ENCODE measurements around the gene LGR5. TPM values are rescaled to one million over a fixed set of nuclear protein-coding genes. Genes with fewer than 3 reads are reported as not detected.
"Not testable (repeated sequence)": the region's sequence is repeated elsewhere in the genome, so short reads cannot be mapped to it uniquely, and the experiment has no call there.

Gene LGR5
- total RNA-seq, 1 experiment from 2014 or later = not detected

- H3K27me3 ChIP-seq (ENCODE audit: low read length); H3K4me3 ChIP-seq (ENCODE audit: low read length); H4K20me1 ChIP-seq (ENCODE audit: insufficient read depth, low read depth, low read length); H3K27ac ChIP-seq (ENCODE audit: low read length); H3K9me3 ChIP-seq (ENCODE audit: low read length); H2AFZ ChIP-seq (ENCODE audit: low read length); H3K9me2 ChIP-seq (replicated peaks; ENCODE audit: insufficient read depth, low read length); H3K4me1 ChIP-seq (ENCODE audit: low read length); DNase-seq; H3K4me2 ChIP-seq (ENCODE audit: low read depth, low read length, poor library complexity, severe bottlenecking); H3K9ac ChIP-seq (ENCODE audit: low read length); H3K36me3 ChIP-seq (ENCODE audit: insufficient read depth, low read length); H3K79me2 ChIP-seq (ENCODE audit: low read length): not testable (repeated sequence)
Observed at GRCh38 chr12:71569885-71570284, 130.3 kb downstream of the LGR5 start.

- Histone ChIP-seq H2AFZ (ENCODE audit: low read length) (no peak overlapping the region), H3K79me2 (ENCODE audit: low read length) (no peaks in the 10 kb centered on the region), H3K36me3 (ENCODE audit: insufficient read depth, low read length) (no peaks in the 10 kb centered on the region), H3K27ac (ENCODE audit: low read length) (no peak overlapping the region), H3K9me3 (ENCODE audit: low read length) (no peaks in the 10 kb centered on the region), H3K9ac (ENCODE audit: low read length) (no peak overlapping the region), H3K4me3 (ENCODE audit: low read length) (no peak overlapping the region), H3K4me2 (ENCODE audit: low read depth, low read length, poor library complexity, severe bottlenecking) (no peak overlapping the region), H3K27me3 (ENCODE audit: low read length) (no peaks in the 10 kb centered on the region), H3K4me1 (ENCODE audit: low read length) (no peaks in the 10 kb centered on the region), H3K9me2 (replicated peaks; ENCODE audit: insufficient read depth, low read length) (no peaks in the 10 kb centered on the region), H4K20me1 (ENCODE audit: insufficient read depth, low read depth, low read length) (no peaks in the 10 kb centered on the region)
- DNase-seq = no peak
Observed at GRCh38 chr12:71576496-71576895, 136.9 kb downstream of the LGR5 start.

- no peak overlapping the region for H3K4me2 ChIP-seq (ENCODE audit: low read depth, low read length, poor library complexity, severe bottlenecking)
- no peaks in the 10 kb centered on the region for H3K9me3 ChIP-seq (ENCODE audit: low read length)
- H3K9ac ChIP-seq (ENCODE audit: low read length) = no peak overlapping the region
- H3K27me3 ChIP-seq (ENCODE audit: low read length) = no peaks in the 10 kb centered on the region
- H3K9me2 ChIP-seq (replicated peaks; ENCODE audit: insufficient read depth, low read length) = no peaks in the 10 kb centered on the region
- no peaks in the 10 kb centered on the region for H3K4me1 ChIP-seq (ENCODE audit: low read length)
- no peak overlapping the region for H3K27ac ChIP-seq (ENCODE audit: low read length)
- H3K4me3 ChIP-seq (ENCODE audit: low read length) = no peak overlapping the region
- no peaks in the 10 kb centered on the region for H3K36me3 ChIP-seq (ENCODE audit: insufficient read depth, low read length)
- H4K20me1 ChIP-seq (ENCODE audit: insufficient read depth, low read depth, low read length) = no peaks in the 10 kb centered on the region
- H3K79me2 ChIP-seq (ENCODE audit: low read length) = no peaks in the 10 kb centered on the region
- no peak for DNase-seq
- no peak overlapping the region for H2AFZ ChIP-seq (ENCODE audit: low read length)
Observed at GRCh38 chr12:71578694-71579258, 139.2 kb downstream of the LGR5 start.

GRCh38 chr12:71581206-71581605 lies 141.6 kb downstream of the LGR5 start:
- no peak overlapping the region for H3K27ac ChIP-seq (ENCODE audit: low read length)
- H3K9me2 ChIP-seq (replicated peaks; ENCODE audit: insufficient read depth, low read length) = no peaks in the 10 kb centered on the region
- H3K4me2 ChIP-seq (ENCODE audit: low read depth, low read length, poor library complexity, severe bottlenecking) = no peak overlapping the region
- no peaks in the 10 kb centered on the region for H3K36me3 ChIP-seq (ENCODE audit: insufficient read depth, low read length)
- H3K79me2 ChIP-seq (ENCODE audit: low read length) = no peaks in the 10 kb centered on the region
- H3K9me3 ChIP-seq (ENCODE audit: low read length) = no peaks in the 10 kb centered on the region
- H3K4me1 ChIP-seq (ENCODE audit: low read length) = no peaks in the 10 kb centered on the region
- DNase-seq = no peak
- no peak overlapping the region for H3K9ac ChIP-seq (ENCODE audit: low read length)
- H3K4me3 ChIP-seq (ENCODE audit: low read length) = no peak overlapping the region
- no peak overlapping the region for H2AFZ ChIP-seq (ENCODE audit: low read length)
- H4K20me1 ChIP-seq (ENCODE audit: insufficient read depth, low read depth, low read length) = no peaks in the 10 kb centered on the region
- H3K27me3 ChIP-seq (ENCODE audit: low read length) = no peaks in the 10 kb centered on the region

GRCh38 chr12:71582925-71583324 lies 143.3 kb downstream of the LGR5 start:
- Histone ChIP-seq H3K27me3 (ENCODE audit: low read length) (no peaks in the 10 kb centered on the region), H3K4me3 (ENCODE audit: low read length) (no peak overlapping the region), H3K9me2 (replicated peaks; ENCODE audit: insufficient read depth, low read length) (no peaks in the 10 kb centered on the region), H3K9ac (ENCODE audit: low read length) (no peak overlapping the region), H3K4me2 (ENCODE audit: low read depth, low read length, poor library complexity, severe bottlenecking) (no peak overlapping the region), H3K27ac (ENCODE audit: low read length) (no peak overlapping the region), H3K36me3 (ENCODE audit: insufficient read depth, low read length) (no peaks in the 10 kb centered on the region), H3K79me2 (ENCODE audit: low read length) (no peaks in the 10 kb centered on the region), H3K9me3 (ENCODE audit: low read length) (no peaks in the 10 kb centered on the region), H3K4me1 (ENCODE audit: low read length) (no peaks in the 10 kb centered on the region), H4K20me1 (ENCODE audit: insufficient read depth, low read depth, low read length) (no peaks in the 10 kb centered on the region), H2AFZ (ENCODE audit: low read length) (no peak overlapping the region)
- DNase-seq = no peak

- DNase-seq = no peak
- Histone ChIP-seq H3K9me2 (replicated peaks; ENCODE audit: insufficient read depth, low read length) (no peaks in the 10 kb centered on the region), H3K36me3 (ENCODE audit: insufficient read depth, low read length) (no peaks in the 10 kb centered on the region), H4K20me1 (ENCODE audit: insufficient read depth, low read depth, low read length) (no peaks in the 10 kb centered on the region), H3K4me2 (ENCODE audit: low read depth, low read length, poor library complexity, severe bottlenecking) (no peak overlapping the region), H3K9ac (ENCODE audit: low read length) (no peak overlapping the region), H2AFZ (ENCODE audit: low read length) (no peak overlapping the region), H3K9me3 (ENCODE audit: low read length) (no peaks in the 10 kb centered on the region), H3K27ac (ENCODE audit: low read length) (no peak overlapping the region), H3K79me2 (ENCODE audit: low read length) (no peaks in the 10 kb centered on the region), H3K4me3 (ENCODE audit: low read length) (no peak overlapping the region), H3K4me1 (ENCODE audit: low read length) (no peaks in the 10 kb centered on the region), H3K27me3 (ENCODE audit: low read length) (no peaks in the 10 kb centered on the region)
Observed at GRCh38 chr12:71584356-71584755, 144.8 kb downstream of the LGR5 start.

- Histone ChIP-seq H3K79me2 (ENCODE audit: low read length) (no peaks in the 10 kb centered on the region), H3K27ac (ENCODE audit: low read length) (no peak overlapping the region), H3K9me2 (replicated peaks; ENCODE audit: insufficient read depth, low read length) (no peaks in the 10 kb centered on the region), H3K4me1 (ENCODE audit: low read length) (no peaks in the 10 kb centered on the region), H3K9me3 (ENCODE audit: low read length) (no peaks in the 10 kb centered on the region), H3K36me3 (ENCODE audit: insufficient read depth, low read length) (no peaks in the 10 kb centered on the region), H3K27me3 (ENCODE audit: low read length) (no peaks in the 10 kb centered on the region), H2AFZ (ENCODE audit: low read length) (no peak overlapping the region), H4K20me1 (ENCODE audit: insufficient read depth, low read depth, low read length) (no peaks in the 10 kb centered on the region), H3K4me2 (ENCODE audit: low read depth, low read length, poor library complexity, severe bottlenecking) (no peak overlapping the region), H3K4me3 (ENCODE audit: low read length) (no peak overlapping the region), H3K9ac (ENCODE audit: low read length) (no peak overlapping the region)
- DNase-seq = no peak
Observed at GRCh38 chr12:71585218-71585617, 145.6 kb downstream of the LGR5 start.

GRCh38 chr12:71587012-71587411 lies 147.4 kb downstream of the LGR5 start:
- Histone ChIP-seq H3K9me3 (ENCODE audit: low read length) (no peaks in the 10 kb centered on the region), H3K79me2 (ENCODE audit: low read length) (no peaks in the 10 kb centered on the region), H4K20me1 (ENCODE audit: insufficient read depth, low read depth, low read length) (no peaks in the 10 kb centered on the region), H3K27ac (ENCODE audit: low read length) (no peak overlapping the region), H3K4me3 (ENCODE audit: low read length) (no peak overlapping the region), H3K36me3 (ENCODE audit: insufficient read depth, low read length) (no peaks in the 10 kb centered on the region), H3K4me1 (ENCODE audit: low read length) (no peaks in the 10 kb centered on the region), H3K27me3 (ENCODE audit: low read length) (no peaks in the 10 kb centered on the region), H2AFZ (ENCODE audit: low read length) (no peak overlapping the region), H3K9me2 (replicated peaks; ENCODE audit: insufficient read depth, low read length) (no peaks in the 10 kb centered on the region), H3K9ac (ENCODE audit: low read length) (no peak overlapping the region), H3K4me2 (ENCODE audit: low read depth, low read length, poor library complexity, severe bottlenecking) (no peak overlapping the region)
- DNase-seq = no peak

GRCh38 chr12:71589478-71589881 lies 149.9 kb downstream of the LGR5 start:
- Histone ChIP-seq H3K4me2 (ENCODE audit: low read depth, low read length, poor library complexity, severe bottlenecking) (no peak overlapping the region), H3K9me3 (ENCODE audit: low read length) (no peaks in the 10 kb centered on the region), H3K27ac (ENCODE audit: low read length) (no peak overlapping the region), H3K4me3 (ENCODE audit: low read length) (no peak overlapping the region), H3K4me1 (ENCODE audit: low read length) (no peaks in the 10 kb centered on the region), H3K27me3 (ENCODE audit: low read length) (no peaks in the 10 kb centered on the region), H3K36me3 (ENCODE audit: insufficient read depth, low read length) (no peaks in the 10 kb centered on the region), H3K9ac (ENCODE audit: low read length) (no peak overlapping the region), H3K9me2 (replicated peaks; ENCODE audit: insufficient read depth, low read length) (no peaks in the 10 kb centered on the region), H3K79me2 (ENCODE audit: low read length) (no peaks in the 10 kb centered on the region), H2AFZ (ENCODE audit: low read length) (no peak overlapping the region), H4K20me1 (ENCODE audit: insufficient read depth, low read depth, low read length) (no peaks in the 10 kb centered on the region)
- DNase-seq = no peak
